HepG2 (cell line): ENCODE data around the gene CNKSR3. TPM values are rescaled to one million over a fixed set of nuclear protein-coding genes. Genes with fewer than 3 reads are reported as not detected.

Source experiments
- ATAC-seq: fragments of 200-7000 bp; cut with Tn5 transposase; 3 replicates; pipeline ENCODE4 v1.9.1; 2020; ENCODE audit warnings: mild to moderate bottlenecking, moderate library complexity
- BruUV-seq: library from RNA; stranded (reverse); fragments of 400-500 nt; replicated peaks from 2 replicates; lab custom pipeline; 2021; lab: Mats Ljungman, UMichigan
- CTCF ChIA-PET: fragments of 300-600 bp; formaldehyde crosslinking; extraction: SDS; loops from one replicate; lab custom pipeline; 2021; ENCODE audit warnings: low total read pairs, inconsistent platforms, low intra/inter-chr PET ratio; lab: Yijun Ruan, JAX
- POLR2A ChIA-PET: fragments of 350-600 bp; sonication (Branson Sonifier 250); formaldehyde crosslinking; loops from one replicate; lab custom pipeline; 2020; ENCODE audit warnings: antibody characterized with exemption, inconsistent platforms; lab: Yijun Ruan, JAX
- DNase-seq: peaks from one replicate; pipeline ENCODE4 v3.0.0-alpha.2; 2015; ENCODE audit warnings: low spot score
- FAIRE-seq: peaks from 3 replicates; lab custom pipeline; 2011; peaks lifted over from hg19 to GRCh38; lab: Jason Lieb, UNC
- H2AFZ ChIP-seq: one replicate; pipeline ENCODE4 v1.6.1; 2011; ENCODE audit warnings: low read length, inconsistent platforms
- H3K27ac ChIP-seq: fragments of 300-600 bp; 3 replicates; pipeline ENCODE4 v1.8.0; 2011; ENCODE audit warnings: mixed run types, mild to moderate bottlenecking, mixed read lengths, low read length, inconsistent platforms; ENCODE audit not compliant: insufficient read depth; ENCODE audit errors: extremely low read length
- H3K27me3 ChIP-seq, 2 experiments: fragments of 200-600 bp in 1 of 2; 2 replicates in 1 of 2; 3 replicates in 1 of 2; pipeline versions ENCODE4 v1.6.0 to v1.8.0; 2011; ENCODE audit warnings: low read length in 2 of 2, mild to moderate bottlenecking in 2 of 2, moderate library complexity in 2 of 2, inconsistent platforms in 1 of 2; ENCODE audit not compliant: insufficient read depth in 2 of 2, control insufficient read depth in 1 of 2
- H3K36me3 ChIP-seq, 2 experiments: fragments of 200-600 bp in 1 of 2; replicated peaks in 1 of 2; 2 replicates in 1 of 2; 3 replicates in 1 of 2; pipeline versions ENCODE4 v1.5.1 to v1.8.0; 2011; ENCODE audit warnings: low read length in 2 of 2, inconsistent platforms in 1 of 2; ENCODE audit not compliant: insufficient read depth in 2 of 2, control insufficient read depth in 1 of 2
- H3K4me1 ChIP-seq: 2 replicates; pipeline ENCODE4 v1.5.1; 2012; ENCODE audit warnings: low read length, inconsistent platforms; ENCODE audit not compliant: insufficient read depth
- H3K4me2 ChIP-seq: 2 replicates; pipeline ENCODE4 v1.6.0; 2011; ENCODE audit warnings: low read depth, low read length, inconsistent platforms
- H3K4me3 ChIP-seq, 3 experiments: fragments of 200-600 bp in 1 of 3; sonication (generic), shearing (Covaris generic) in 1 of 3; replicated peaks in 1 of 3; 2 replicates each; pipeline ENCODE4 v1.5.1; 2011 to 2016; ENCODE audit warnings: low read length in 3 of 3, inconsistent platforms in 2 of 3, low read depth in 2 of 3, mild to moderate bottlenecking in 2 of 3, control low read depth in 1 of 3, mixed read lengths in 1 of 3; ENCODE audit not compliant: insufficient read depth in 1 of 3
- H3K79me2 ChIP-seq: one replicate; pipeline ENCODE4 v1.6.1; 2011; ENCODE audit warnings: low read length, inconsistent platforms; ENCODE audit not compliant: insufficient read depth
- H3K9ac ChIP-seq: 2 replicates; pipeline ENCODE4 v1.6.0; 2011; ENCODE audit warnings: mild to moderate bottlenecking, low read depth, low read length, inconsistent platforms; ENCODE audit not compliant: insufficient read depth
- H3K9me3 ChIP-seq: 2 replicates; pipeline ENCODE4 v1.5.1; 2012; ENCODE audit warnings: mild to moderate bottlenecking, low read length
- H4K20me1 ChIP-seq: 2 replicates; pipeline ENCODE4 v1.6.0; 2011; ENCODE audit warnings: inconsistent platforms, mild to moderate bottlenecking, low read length, moderate library complexity; ENCODE audit not compliant: insufficient read depth
- ATAD3A ChIP-seq: sonication (generic); formaldehyde crosslinking; IDR thresholded peaks from 2 replicates; pipeline ENCODE4 v1.4.0; 2020; ENCODE audit warnings: missing genetic modification reagents
- CBX5 ChIP-seq: sonication (generic); formaldehyde crosslinking; IDR thresholded peaks from 2 replicates; pipeline ENCODE4 v1.4.0; 2020; ENCODE audit warnings: missing genetic modification reagents, borderline replicate concordance
- LBX2 ChIP-seq: sonication (generic); formaldehyde crosslinking; IDR thresholded peaks from 2 replicates; pipeline ENCODE4 v1.5.0; 2020; ENCODE audit warnings: missing genetic modification reagents, mild to moderate bottlenecking, borderline replicate concordance
- MIXL1 ChIP-seq: IDR thresholded peaks from 2 replicates; pipeline ENCODE4 v1.6.1; 2016
- RARG ChIP-seq: sonication (generic); formaldehyde crosslinking; IDR thresholded peaks from 2 replicates; pipeline ENCODE4 v1.4.0; 2020; ENCODE audit warnings: low read depth, mild to moderate bottlenecking, missing genetic modification reagents
- RFX5 ChIP-seq: IDR thresholded peaks from 2 replicates; pipeline ENCODE4 v1.6.1; 2011; ENCODE audit warnings: low read depth, low read length, improper control_type of control experiment
- SRSF4 ChIP-seq: fragments of 200-400 bp; formaldehyde crosslinking; IDR thresholded peaks from one replicate; pipeline ENCODE4 v1.6.1; 2018; ENCODE audit warnings: mild to moderate bottlenecking, low read depth, low read length, moderate library complexity; ENCODE audit not compliant: poor library complexity, severe bottlenecking
- TAF15 ChIP-seq: fragments of 200-400 bp; formaldehyde crosslinking; IDR thresholded peaks from one replicate; pipeline ENCODE4 v1.6.1; 2018; ENCODE audit warnings: mild to moderate bottlenecking, low read depth, low read length; ENCODE audit not compliant: poor library complexity, severe bottlenecking
- TCF7 ChIP-seq: sonication (generic); IDR thresholded peaks from 2 replicates; pipeline ENCODE4 v1.6.1; 2016; ENCODE audit warnings: antibody characterized with exemption, low read depth
- TSC22D2 ChIP-seq: sonication (generic); formaldehyde crosslinking; IDR thresholded peaks from 2 replicates; pipeline ENCODE4 v1.5.1; 2020; ENCODE audit warnings: missing genetic modification reagents, mild to moderate bottlenecking, borderline replicate concordance
- XRCC5 ChIP-seq: fragments of 200-400 bp; formaldehyde crosslinking; optimal IDR thresholded peaks from 2 replicates; pipeline ENCODE3; 2017; ENCODE audit warnings: mild to moderate bottlenecking, low read length
- ZNF225 ChIP-seq: sonication (generic); formaldehyde crosslinking; IDR thresholded peaks from 2 replicates; pipeline ENCODE4 v1.4.0; 2020; ENCODE audit warnings: mild to moderate bottlenecking, missing genetic modification reagents
- ZNF329 ChIP-seq: sonication (generic); formaldehyde crosslinking; IDR thresholded peaks from 2 replicates; pipeline ENCODE4 v1.9.0; 2021; ENCODE audit warnings: low read depth, mild to moderate bottlenecking, missing genetic modification reagents
- ZNF530 ChIP-seq: sonication (generic); formaldehyde crosslinking; IDR thresholded peaks from 2 replicates; pipeline ENCODE4 v1.5.0; 2020; ENCODE audit warnings: low read depth, mild to moderate bottlenecking, missing genetic modification reagents
- ZNF614 ChIP-seq: IDR thresholded peaks from 2 replicates; pipeline ENCODE4 v1.6.1; 2018; ENCODE audit warnings: missing biosample characterization, missing genetic modification reagents, inconsistent platforms, borderline replicate concordance
- ZNF781 ChIP-seq: sonication (generic); formaldehyde crosslinking; IDR thresholded peaks from 2 replicates; pipeline ENCODE4 v1.5.1; 2020; ENCODE audit warnings: borderline replicate concordance, mild to moderate bottlenecking, missing genetic modification reagents; ENCODE audit errors: not compliant biosample characterization
- ZZZ3 ChIP-seq: sonication (generic); formaldehyde crosslinking; IDR thresholded peaks from 2 replicates; pipeline ENCODE4 v1.4.0; 2020; ENCODE audit warnings: missing genetic modification reagents, mild to moderate bottlenecking, borderline replicate concordance
- WGBS: methylation state at CpG from one replicate; pipeline ENCODE4 v1.1.6; 2017; ENCODE audit warnings: low lambda C conversion rate; 5-methylcytosine and 5-hydroxymethylcytosine counted together
- in situ Hi-C: cut with HindIII; loops from 2 replicates; pipeline ENCODE4 v1.10.0; 2017; ENCODE audit warnings: low pct_unique_long_range_greater_than_20kb; ENCODE audit not compliant: extremely low pct_ligation_motif_present
- intact Hi-C: fragments of 100-400 bp; cut with micrococcal nuclease; formaldehyde crosslinking; loops from one replicate; pipeline ENCODE4 v1.10.0; 2022; ENCODE audit not compliant: unreplicated experiment
- polyA plus RNA-seq, 8 experiments: library from polyadenylated mRNA; depleted of rRNA in 3 of 8; stranded (reverse) in 7 of 8; unstranded in 1 of 8; fragments of >200 nt; fragmentation: Illumina TruSeq in 4 of 8; extraction: Trizol in 4 of 8; gene quantifications; 2 replicates each; pipeline versions ENCODE4 v1.2.1 to v1.2.3, GENCODE V29; 2011 to 2016; ENCODE audit warnings: low read depth in 4 of 8, missing spikeins in 1 of 8, mixed read lengths in 1 of 8; ENCODE audit not compliant: insufficient read depth in 1 of 8
- total RNA-seq, 5 experiments: library from RNA; depleted of rRNA; stranded (reverse); fragments of >200 nt; fragmentation: Illumina TruSeq; extraction: Trizol; gene quantifications; 2 replicates each; pipeline ENCODE4 v1.2.3, GENCODE V29; 2016; ENCODE audit warnings: low read depth in 1 of 5
- TF ChIP-seq, protein P1 (sequence below): sonication (generic); formaldehyde crosslinking; IDR thresholded peaks from 2 replicates; pipeline ENCODE4 v1.4.0; 2020; ENCODE audit warnings: low read depth, mild to moderate bottlenecking, missing genetic modification reagents
- TF ChIP-seq, protein P2 (sequence below): sonication (generic); formaldehyde crosslinking; IDR thresholded peaks from 2 replicates; pipeline ENCODE4 v1.5.1; 2020; ENCODE audit warnings: missing genetic modification reagents, mild to moderate bottlenecking, borderline replicate concordance
- TF ChIP-seq, protein P3 (sequence below): sonication (generic); formaldehyde crosslinking; IDR thresholded peaks from 2 replicates; pipeline ENCODE4 v1.4.0; 2020; ENCODE audit warnings: missing genetic modification reagents, mild to moderate bottlenecking, borderline replicate concordance

The CNKSR3 gene
- total and polyA plus RNA-seq, 2 of the 13 experiments (the other 11 are each of a cell fraction or from before 2014, with no cell fraction given), result 9.2 to 38.6 TPM

- H3K9ac ChIP-seq, result no peak overlapping the region
- WGBS, result 94% methylated on average over 2 of the region's 2 CpGs
- H3K4me3 ChIP-seq, result no peak overlapping the region
- peaks cover 11% of the 10 kb centered on the region; the same call in 1 of the 2 replicates for H3K4me1 ChIP-seq
- no peak for DNase-seq
- H3K36me3 ChIP-seq, result no peaks in the 10 kb centered on the region
- H3K9me3 ChIP-seq, result no peaks in the 10 kb centered on the region
- no TSS peak for BruUV-seq
- no peak overlapping the region for H3K27ac ChIP-seq
- H3K27me3 ChIP-seq, result no peaks in the 10 kb centered on the region
- in situ Hi-C loops, result no loop called here
- FAIRE-seq, result no peak
- intact Hi-C loops, result no loop called here
- no peaks in the 10 kb centered on the region for H3K79me2 ChIP-seq
- no peak for ATAC-seq
- H3K4me2 ChIP-seq, result no peak overlapping the region
- TF ChIP-seq XRCC5 (no peak), ZNF329 (CRISPR knock-in tag) (no peak), TSC22D2 (CRISPR knock-in tag) (no peak), MIXL1 (CRISPR knock-in tag) (no peak), CBX5 (CRISPR knock-in tag) (no peak), RFX5 (no peak), ZNF225 (CRISPR knock-in tag) (no peak), ZZZ3 (CRISPR knock-in tag) (no peak), ZNF530 (CRISPR knock-in tag) (no peak), ZNF781 (no peak), SRSF4 (no peak), LBX2 (CRISPR knock-in tag) (no peak), TAF15 (no peak), ATAD3A (no peak), RARG (CRISPR knock-in tag) (no peak), ZNF614 (CRISPR knock-in tag) (no peak), TCF7 (no peak)
- TF ChIP-seq, protein P1, sequence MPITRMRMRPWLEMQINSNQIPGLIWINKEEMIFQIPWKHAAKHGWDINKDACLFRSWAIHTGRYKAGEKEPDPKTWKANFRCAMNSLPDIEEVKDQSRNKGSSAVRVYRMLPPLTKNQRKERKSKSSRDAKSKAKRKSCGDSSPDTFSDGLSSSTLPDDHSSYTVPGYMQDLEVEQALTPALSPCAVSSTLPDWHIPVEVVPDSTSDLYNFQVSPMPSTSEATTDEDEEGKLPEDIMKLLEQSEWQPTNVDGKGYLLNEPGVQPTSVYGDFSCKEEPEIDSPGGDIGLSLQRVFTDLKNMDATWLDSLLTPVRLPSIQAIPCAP (CRISPR knock-in tag), result no peak
- TF ChIP-seq, protein P2, sequence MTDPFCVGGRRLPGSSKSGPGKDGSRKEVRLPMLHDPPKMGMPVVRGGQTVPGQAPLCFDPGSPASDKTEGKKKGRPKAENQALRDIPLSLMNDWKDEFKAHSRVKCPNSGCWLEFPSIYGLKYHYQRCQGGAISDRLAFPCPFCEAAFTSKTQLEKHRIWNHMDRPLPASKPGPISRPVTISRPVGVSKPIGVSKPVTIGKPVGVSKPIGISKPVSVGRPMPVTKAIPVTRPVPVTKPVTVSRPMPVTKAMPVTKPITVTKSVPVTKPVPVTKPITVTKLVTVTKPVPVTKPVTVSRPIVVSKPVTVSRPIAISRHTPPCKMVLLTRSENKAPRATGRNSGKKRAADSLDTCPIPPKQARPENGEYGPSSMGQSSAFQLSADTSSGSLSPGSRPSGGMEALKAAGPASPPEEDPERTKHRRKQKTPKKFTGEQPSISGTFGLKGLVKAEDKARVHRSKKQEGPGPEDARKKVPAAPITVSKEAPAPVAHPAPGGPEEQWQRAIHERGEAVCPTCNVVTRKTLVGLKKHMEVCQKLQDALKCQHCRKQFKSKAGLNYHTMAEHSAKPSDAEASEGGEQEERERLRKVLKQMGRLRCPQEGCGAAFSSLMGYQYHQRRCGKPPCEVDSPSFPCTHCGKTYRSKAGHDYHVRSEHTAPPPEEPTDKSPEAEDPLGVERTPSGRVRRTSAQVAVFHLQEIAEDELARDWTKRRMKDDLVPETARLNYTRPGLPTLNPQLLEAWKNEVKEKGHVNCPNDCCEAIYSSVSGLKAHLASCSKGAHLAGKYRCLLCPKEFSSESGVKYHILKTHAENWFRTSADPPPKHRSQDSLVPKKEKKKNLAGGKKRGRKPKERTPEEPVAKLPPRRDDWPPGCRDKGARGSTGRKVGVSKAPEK (CRISPR knock-in tag), result no peak
- TF ChIP-seq, protein P3, sequence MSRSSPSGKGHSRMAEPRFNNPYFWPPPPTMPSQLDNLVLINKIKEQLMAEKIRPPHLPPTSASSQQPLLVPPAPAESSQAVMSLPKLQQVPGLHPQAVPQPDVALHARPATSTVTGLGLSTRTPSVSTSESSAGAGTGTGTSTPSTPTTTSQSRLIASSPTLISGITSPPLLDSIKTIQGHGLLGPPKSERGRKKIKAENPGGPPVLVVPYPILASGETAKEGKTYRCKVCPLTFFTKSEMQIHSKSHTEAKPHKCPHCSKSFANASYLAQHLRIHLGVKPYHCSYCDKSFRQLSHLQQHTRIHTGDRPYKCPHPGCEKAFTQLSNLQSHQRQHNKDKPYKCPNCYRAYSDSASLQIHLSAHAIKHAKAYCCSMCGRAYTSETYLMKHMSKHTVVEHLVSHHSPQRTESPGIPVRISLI, result no peak
- H4K20me1 ChIP-seq, result no peaks in the 10 kb centered on the region
- no peak overlapping the region for H2AFZ ChIP-seq
- POLR2A ChIA-PET, result no interaction called here
- CTCF ChIA-PET, result no interaction called here
Measured at GRCh38 chr6:154356113-154356512, 154.4 kb downstream of the CNKSR3 start.
